Astrocyte (in vitro differentiated cells and primary cell): ENCODE results near the gene LRG1. TPM values are rescaled to one million over a fixed set of nuclear protein-coding genes. Genes with fewer than 3 reads are reported as not detected.

Experiments used
- DNase-seq: peaks from one replicate; pipeline ENCODE4 v3.0.0-alpha.2; 2010; ENCODE audit warnings: low read depth
- FAIRE-seq: peaks from 2 replicates; lab custom pipeline; 2011; peaks lifted over from hg19 to GRCh38; lab: Jason Lieb, UNC
- H2AFZ ChIP-seq: 2 replicates; pipeline ENCODE4 v1.6.0; 2012; ENCODE audit warnings: low read depth, low read length, inconsistent platforms
- H3K27ac ChIP-seq: 2 replicates; pipeline ENCODE4 v1.5.1; 2011; ENCODE audit warnings: low read depth, low read length, inconsistent platforms
- H3K27me3 ChIP-seq: 2 replicates; pipeline ENCODE4 v1.6.0; 2011; ENCODE audit warnings: low read length, inconsistent platforms; ENCODE audit not compliant: insufficient read depth
- H3K36me3 ChIP-seq: 2 replicates; pipeline ENCODE4 v1.5.1; 2011; ENCODE audit warnings: low read length, inconsistent platforms; ENCODE audit not compliant: insufficient read depth
- H3K4me1 ChIP-seq: 2 replicates; pipeline ENCODE4 v1.5.1; 2011; ENCODE audit warnings: low read length, inconsistent platforms; ENCODE audit not compliant: insufficient read depth
- H3K4me2 ChIP-seq: 2 replicates; pipeline ENCODE4 v1.6.0; 2012; ENCODE audit warnings: low read length, inconsistent platforms
- H3K4me3 ChIP-seq: 2 replicates; pipeline ENCODE4 v1.5.1; 2011; ENCODE audit warnings: low read depth, mild to moderate bottlenecking, low read length, inconsistent platforms; ENCODE audit not compliant: insufficient read depth
- H3K79me2 ChIP-seq: 2 replicates; pipeline ENCODE4 v1.6.0; 2012; ENCODE audit warnings: mild to moderate bottlenecking, low read length, inconsistent platforms; ENCODE audit not compliant: insufficient read depth
- H3K9ac ChIP-seq: 2 replicates; pipeline ENCODE4 v1.6.0; 2012; ENCODE audit warnings: mild to moderate bottlenecking, low read length, inconsistent platforms
- H3K9me3 ChIP-seq: 2 replicates; pipeline ENCODE4 v1.5.1; 2012; ENCODE audit warnings: low read depth, mild to moderate bottlenecking, low read length, inconsistent platforms; ENCODE audit not compliant: insufficient read depth
- H4K20me1 ChIP-seq: 2 replicates; pipeline ENCODE4 v1.6.0; 2012; ENCODE audit warnings: low read length, inconsistent platforms; ENCODE audit not compliant: insufficient read depth
- H3K27ac Mint-ChIP-seq: one replicate; pipeline ENCODE4 v1.8.0; 2021; ENCODE audit warnings: mild to moderate bottlenecking, mixed read lengths; ENCODE audit not compliant: unreplicated experiment
- H3K27me3 Mint-ChIP-seq: one replicate; pipeline ENCODE4 v1.8.0; 2021; ENCODE audit warnings: low read depth, mixed read lengths; ENCODE audit not compliant: unreplicated experiment
- H3K36me3 Mint-ChIP-seq: one replicate; pipeline ENCODE4 v1.8.0; 2021; ENCODE audit warnings: low read depth, mixed read lengths; ENCODE audit not compliant: unreplicated experiment
- H3K4me1 Mint-ChIP-seq: one replicate; pipeline ENCODE4 v1.8.0; 2021; ENCODE audit warnings: low read depth, mixed read lengths; ENCODE audit not compliant: unreplicated experiment
- H3K4me3 Mint-ChIP-seq: one replicate; pipeline ENCODE4 v1.8.0; 2021; ENCODE audit warnings: mild to moderate bottlenecking, moderate library complexity, mixed read lengths; ENCODE audit not compliant: unreplicated experiment
- H3K9me3 Mint-ChIP-seq: one replicate; pipeline ENCODE4 v1.8.0; 2021; ENCODE audit warnings: mild to moderate bottlenecking, mixed read lengths; ENCODE audit not compliant: unreplicated experiment
- CTCF ChIP-seq: IDR thresholded peaks from 2 replicates; pipeline ENCODE4 v1.5.1; 2011; ENCODE audit warnings: low read depth, mild to moderate bottlenecking, inconsistent platforms, low read length, moderate library complexity; ENCODE audit not compliant: insufficient read depth
- EZH2 ChIP-seq: IDR thresholded peaks from 2 replicates; pipeline ENCODE4 v1.6.1; 2012; ENCODE audit warnings: mild to moderate bottlenecking, low read length, inconsistent platforms; ENCODE audit not compliant: insufficient read depth
- total RNA-seq: library from RNA; stranded (reverse); gene quantifications from 2 replicates; pipeline ENCODE4 v1.2.1, GENCODE V29; 2021

LRG1 gene
- total RNA-seq, 1 donor from 2014 or later, result 0.14 TPM

DNA sequence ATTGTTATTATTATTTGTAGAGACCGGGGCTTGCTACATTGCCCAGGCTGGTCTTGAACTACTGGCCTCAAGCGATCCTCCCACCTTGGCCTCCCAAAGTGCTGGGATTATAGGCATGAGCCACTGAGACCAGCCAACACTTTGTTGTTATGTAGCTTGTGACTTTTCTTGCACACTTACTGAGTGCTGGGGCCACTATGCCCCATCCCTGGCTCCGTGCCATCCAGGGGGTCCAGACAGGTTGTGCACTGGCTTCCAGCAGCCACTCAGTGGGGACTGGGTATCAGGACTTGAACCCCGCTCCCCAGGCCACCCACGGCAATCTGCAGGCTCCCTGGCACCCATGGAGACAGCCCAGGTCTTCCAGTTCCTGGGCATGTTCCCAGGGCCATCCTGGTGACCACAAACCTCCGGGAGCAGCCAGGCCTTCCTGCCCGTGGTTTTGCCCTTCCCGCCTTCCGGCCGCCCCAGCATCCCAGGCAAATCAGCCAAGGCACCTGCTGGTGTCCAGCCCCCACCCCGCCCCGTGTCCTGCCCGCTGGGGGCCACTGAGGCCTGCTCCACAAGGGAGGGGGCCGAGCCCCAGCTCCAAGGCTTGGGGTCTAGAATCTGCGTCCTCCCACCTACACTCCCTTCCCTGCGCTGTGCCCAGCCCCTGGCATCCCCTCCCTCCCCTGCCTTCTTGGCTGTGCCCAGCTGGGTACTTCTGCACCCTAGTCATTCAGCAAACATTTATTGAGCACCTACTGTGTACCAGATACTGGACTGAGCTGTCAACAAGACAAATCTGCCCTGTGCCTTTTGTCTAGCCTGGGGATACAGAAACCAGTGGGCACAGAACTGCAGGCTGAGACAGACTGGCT, 43.4 kb upstream of the LRG1 start:
- FAIRE-seq (no peak), DNase-seq (no peak)
- Histone ChIP-seq H3K9ac (no peak overlapping the region), H3K27ac (no peak overlapping the region), H2AFZ (no peak overlapping the region), H4K20me1 (no peaks in the 10 kb centered on the region), H3K4me3 (no peak overlapping the region), H3K36me3 (no peaks in the 10 kb centered on the region), H3K4me1 (peaks cover 6% of the 10 kb centered on the region), H3K4me2 (no peak overlapping the region), H3K79me2 (no peaks in the 10 kb centered on the region), H3K9me3 (no peaks in the 10 kb centered on the region), H3K27me3 (peaks cover 44% of the 10 kb centered on the region)
- no peaks in the 10 kb centered on the region for H3K4me1 Mint-ChIP-seq
- H3K36me3 Mint-ChIP-seq, result peaks cover 2% of the 10 kb centered on the region
- peaks cover 20% of the 10 kb centered on the region for H3K27me3 Mint-ChIP-seq
- H3K4me3 Mint-ChIP-seq, result no peak overlapping the region
- no peak overlapping the region for H3K27ac Mint-ChIP-seq
- no peaks in the 10 kb centered on the region for H3K9me3 Mint-ChIP-seq
- no peak for TF ChIP-seq CTCF
- no peak for TF ChIP-seq EZH2

GRCh38 chr19:4581666-4582553, 42.1 kb upstream of the LRG1 start:
- FAIRE-seq, result no peak

More at GRCh38 chr19:4581666-4582553, 42.1 kb upstream of the LRG1 start:
- no peak overlapping the region for H3K9ac ChIP-seq
- H4K20me1 ChIP-seq, result no peaks in the 10 kb centered on the region
- H3K4me2 ChIP-seq, result peak overlapping the region; percentile 22
- no peak overlapping the region for H3K4me3 ChIP-seq
- H3K27ac ChIP-seq, result no peak overlapping the region
- H3K36me3 ChIP-seq, result no peaks in the 10 kb centered on the region
- H3K4me1 ChIP-seq, result peaks cover 6% of the 10 kb centered on the region
- Mint-ChIP-seq H3K9me3 (no peaks in the 10 kb centered on the region), H3K27ac (peak overlapping the region; percentile 9), H3K36me3 (peaks cover 2% of the 10 kb centered on the region), H3K4me1 (no peaks in the 10 kb centered on the region), H3K27me3 (peaks cover 17% of the 10 kb centered on the region), H3K4me3 (peak overlapping the region; percentile 75)
- H2AFZ ChIP-seq, result no peak overlapping the region
- H3K79me2 ChIP-seq, result no peaks in the 10 kb centered on the region
- no peaks in the 10 kb centered on the region for H3K9me3 ChIP-seq
- no peak for TF ChIP-seq CTCF
- TF ChIP-seq EZH2, result no peak
- DNase-seq, result peak; percentile 21
- peaks cover 44% of the 10 kb centered on the region for H3K27me3 ChIP-seq
